Ovary (tissue), 3 donors: ENCODE data around the gene APBA2.

Experiments used
- EP300 ChIP-seq: sonication (generic); formaldehyde crosslinking; IDR thresholded peaks from one replicate; pipeline ENCODE4 v1.6.1; 2017; ENCODE audit warnings: antibody characterized with exemption
- TF ChIP-seq, protein P1 (sequence below), 3 donors: fragments of 450-650 bp in 2 of 3; fragments of 200-600 bp in 1 of 3; IDR thresholded peaks; one replicate each; pipeline versions ENCODE4 v1.5.1 to v1.8.0; 2016 to 2022; ENCODE audit warnings: antibody characterized with exemption in 3 of 3, mild to moderate bottlenecking in 1 of 3
- donor health status: DM: no; HTN: no; CAD: no.

DNA sequence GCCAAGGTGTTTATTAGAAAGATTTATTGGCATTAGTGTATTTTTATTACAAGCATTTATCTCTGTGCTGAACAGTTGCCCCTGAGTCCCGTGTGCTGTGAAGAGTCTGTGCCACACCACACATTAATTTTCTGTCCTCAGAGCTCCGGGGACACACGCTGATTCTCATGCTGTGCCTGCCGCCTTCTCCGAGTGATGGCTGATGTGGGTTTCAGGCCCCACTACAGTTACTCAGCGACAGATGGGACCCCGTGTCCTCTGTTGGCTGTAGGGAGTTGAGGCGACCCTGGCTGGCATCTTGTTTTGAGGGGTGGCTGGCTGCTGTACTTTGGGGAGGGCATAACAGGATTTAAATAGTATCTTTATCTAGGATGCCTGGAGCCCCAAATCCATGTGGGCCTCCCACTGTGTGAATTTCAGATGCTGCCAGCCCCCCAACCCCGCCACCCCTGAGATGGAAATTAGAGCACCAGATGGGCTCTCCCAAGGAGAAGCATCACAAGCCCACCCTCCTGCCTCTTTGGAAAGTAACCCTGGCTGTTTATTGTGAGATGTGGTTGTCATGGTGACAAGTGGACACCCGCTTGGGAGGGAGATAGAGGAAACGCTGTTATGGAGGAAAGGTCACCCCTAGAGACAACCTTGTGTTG is 185.6 kb downstream of the APBA2 start:
- TF ChIP-seq EP300, result no peak
- TF ChIP-seq, protein P1, sequence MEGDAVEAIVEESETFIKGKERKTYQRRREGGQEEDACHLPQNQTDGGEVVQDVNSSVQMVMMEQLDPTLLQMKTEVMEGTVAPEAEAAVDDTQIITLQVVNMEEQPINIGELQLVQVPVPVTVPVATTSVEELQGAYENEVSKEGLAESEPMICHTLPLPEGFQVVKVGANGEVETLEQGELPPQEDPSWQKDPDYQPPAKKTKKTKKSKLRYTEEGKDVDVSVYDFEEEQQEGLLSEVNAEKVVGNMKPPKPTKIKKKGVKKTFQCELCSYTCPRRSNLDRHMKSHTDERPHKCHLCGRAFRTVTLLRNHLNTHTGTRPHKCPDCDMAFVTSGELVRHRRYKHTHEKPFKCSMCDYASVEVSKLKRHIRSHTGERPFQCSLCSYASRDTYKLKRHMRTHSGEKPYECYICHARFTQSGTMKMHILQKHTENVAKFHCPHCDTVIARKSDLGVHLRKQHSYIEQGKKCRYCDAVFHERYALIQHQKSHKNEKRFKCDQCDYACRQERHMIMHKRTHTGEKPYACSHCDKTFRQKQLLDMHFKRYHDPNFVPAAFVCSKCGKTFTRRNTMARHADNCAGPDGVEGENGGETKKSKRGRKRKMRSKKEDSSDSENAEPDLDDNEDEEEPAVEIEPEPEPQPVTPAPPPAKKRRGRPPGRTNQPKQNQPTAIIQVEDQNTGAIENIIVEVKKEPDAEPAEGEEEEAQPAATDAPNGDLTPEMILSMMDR (IDR thresholded peaks at IDR 0.05), result no peak
